DND-41 (cell line): ENCODE results near the gene KY.

Source experiments
- EZH2 ChIP-seq: IDR thresholded peaks from 3 replicates; pipeline ENCODE4 v1.6.1; 2012; ENCODE audit warnings: borderline replicate concordance, low read depth, mild to moderate bottlenecking, moderate library complexity, low read length, inconsistent platforms; ENCODE audit not compliant: severe bottlenecking
- TF ChIP-seq, protein P1 (sequence below): IDR thresholded peaks from 2 replicates; pipeline ENCODE4 v1.5.1; 2012; ENCODE audit warnings: borderline replicate concordance, low read length, moderate library complexity, mild to moderate bottlenecking; ENCODE audit not compliant: poor library complexity, severe bottlenecking; ENCODE audit errors: extremely low read depth

GRCh38 chr3:134655706-134656105, 4.9 kb upstream of the KY start:
- TF ChIP-seq, protein P1, sequence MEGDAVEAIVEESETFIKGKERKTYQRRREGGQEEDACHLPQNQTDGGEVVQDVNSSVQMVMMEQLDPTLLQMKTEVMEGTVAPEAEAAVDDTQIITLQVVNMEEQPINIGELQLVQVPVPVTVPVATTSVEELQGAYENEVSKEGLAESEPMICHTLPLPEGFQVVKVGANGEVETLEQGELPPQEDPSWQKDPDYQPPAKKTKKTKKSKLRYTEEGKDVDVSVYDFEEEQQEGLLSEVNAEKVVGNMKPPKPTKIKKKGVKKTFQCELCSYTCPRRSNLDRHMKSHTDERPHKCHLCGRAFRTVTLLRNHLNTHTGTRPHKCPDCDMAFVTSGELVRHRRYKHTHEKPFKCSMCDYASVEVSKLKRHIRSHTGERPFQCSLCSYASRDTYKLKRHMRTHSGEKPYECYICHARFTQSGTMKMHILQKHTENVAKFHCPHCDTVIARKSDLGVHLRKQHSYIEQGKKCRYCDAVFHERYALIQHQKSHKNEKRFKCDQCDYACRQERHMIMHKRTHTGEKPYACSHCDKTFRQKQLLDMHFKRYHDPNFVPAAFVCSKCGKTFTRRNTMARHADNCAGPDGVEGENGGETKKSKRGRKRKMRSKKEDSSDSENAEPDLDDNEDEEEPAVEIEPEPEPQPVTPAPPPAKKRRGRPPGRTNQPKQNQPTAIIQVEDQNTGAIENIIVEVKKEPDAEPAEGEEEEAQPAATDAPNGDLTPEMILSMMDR, result no peak
- no peak for TF ChIP-seq EZH2
